A549 (cell line): Measurements from ENCODE around the gene CDT1. TPM values are rescaled to one million over a fixed set of nuclear protein-coding genes. Genes with fewer than 3 reads are reported as not detected.

Source experiments
- ATAC-seq, 2 experiments: fragments of 200-7000 bp in 1 of 2; fragments of >200 bp in 1 of 2; cut with Nextera tagmentation in 1 of 2; cut with Tn5 transposase in 1 of 2; 3 replicates each; pipeline versions ENCODE4 v1.8.0 to v1.9.1; 2018 to 2020; ENCODE audit warnings: mild to moderate bottlenecking in 1 of 2, moderate library complexity in 1 of 2
- CTCF ChIA-PET: fragments of 300-600 bp; sonication (Branson Sonifier 250); formaldehyde crosslinking; extraction: SDS; loops from one replicate; lab custom pipeline; 2021; ENCODE audit warnings: antibody characterized with exemption, inconsistent platforms; lab: Yijun Ruan, JAX
- POLR2A ChIA-PET: fragments of 350-600 bp; formaldehyde crosslinking; extraction: SDS; loops from one replicate; lab custom pipeline; 2021; ENCODE audit warnings: antibody characterized with exemption, inconsistent platforms; lab: Yijun Ruan, JAX
- DNase-seq, 2 experiments: peaks; one replicate each; pipeline versions ENCODE4 v3.0.0 to v3.0.0-alpha.2; 2011 to 2016; ENCODE audit warnings: low read depth in 1 of 2, low spot score in 1 of 2
- FAIRE-seq: peaks from 2 replicates; lab custom pipeline; 2011; peaks lifted over from hg19 to GRCh38; lab: Jason Lieb, UNC
- H3K27ac ChIP-seq, 2 experiments: fragments of >200 bp; sonication (Bioruptor Twin); formaldehyde crosslinking; 3 replicates each; pipeline ENCODE4 v1.5.1; 2016 to 2017
- H3K4me1 ChIP-seq: fragments of >200 bp; sonication (Bioruptor Twin); formaldehyde crosslinking; 3 replicates; pipeline ENCODE4 v1.6.1; 2016
- H3K4me2 ChIP-seq: fragments of >200 bp; sonication (Bioruptor Twin); formaldehyde crosslinking; 3 replicates; pipeline ENCODE4 v1.6.1; 2016
- H3K4me3 ChIP-seq: fragments of >200 bp; sonication (Bioruptor Twin); formaldehyde crosslinking; 3 replicates; pipeline ENCODE4 v1.5.1; 2016
- H3K9me3 ChIP-seq: fragments of >200 bp; sonication (Bioruptor Twin); formaldehyde crosslinking; 3 replicates; pipeline ENCODE4 v1.6.1; 2016
- CEBPB ChIP-seq, 2 experiments: fragments of >200 bp in 1 of 2; sonication (Bioruptor Twin) in 1 of 2; formaldehyde crosslinking in 1 of 2; IDR thresholded peaks; 2 replicates each; pipeline ENCODE4 v1.6.1; 2012 to 2016
- CHD2 ChIP-seq: fragments of 150-350 bp; IDR thresholded peaks from 2 replicates; pipeline ENCODE4 v1.6.1; 2014; ENCODE audit warnings: low read length; ENCODE audit not compliant: partially characterized antibody
- GATA3 ChIP-seq: IDR thresholded peaks from 2 replicates; pipeline ENCODE4 v1.6.1; 2012; ENCODE audit warnings: borderline replicate concordance
- HOXA7 ChIP-seq: fragments of 250-450 bp; sonication (Bioruptor Pico); IDR thresholded peaks from 2 replicates; pipeline ENCODE4 v1.5.0; 2020; ENCODE audit warnings: mild to moderate bottlenecking, moderate library complexity
- HOXB5 ChIP-seq: fragments of 250-450 bp; sonication (Bioruptor Pico); IDR thresholded peaks from 2 replicates; pipeline ENCODE4 v1.5.0; 2020; ENCODE audit warnings: mild to moderate bottlenecking, moderate library complexity
- MAZ ChIP-seq: fragments of 150-350 bp; IDR thresholded peaks from 2 replicates; pipeline ENCODE4 v1.6.1; 2014; ENCODE audit warnings: antibody characterized with exemption, low read depth, low read length, borderline replicate concordance
- NR3C1 ChIP-seq: fragments of >200 bp; sonication (Bioruptor Twin); formaldehyde crosslinking; IDR thresholded peaks from 3 replicates; pipeline ENCODE4 v1.6.1; 2017
- PHF8 ChIP-seq: fragments of 200-600 bp; sonication (generic); IDR thresholded peaks from 2 replicates; pipeline ENCODE4 v1.6.1; 2016; ENCODE audit warnings: low read depth, mild to moderate bottlenecking, antibody characterized with exemption, moderate library complexity, borderline replicate concordance
- POLR2A ChIP-seq: IDR thresholded peaks from 2 replicates; pipeline ENCODE4 v1.6.1; 2012; ENCODE audit warnings: mild to moderate bottlenecking, low read length
- SMC3 ChIP-seq: fragments of >200 bp; sonication (Bioruptor Twin); formaldehyde crosslinking; IDR thresholded peaks from 3 replicates; pipeline ENCODE4 v1.6.1; 2018; ENCODE audit warnings: inconsistent platforms
- TP53 ChIP-seq: fragments of 250-450 bp; sonication (Bioruptor Pico); IDR thresholded peaks from 2 replicates; pipeline ENCODE4 v1.5.0; 2021; ENCODE audit warnings: mild to moderate bottlenecking, moderate library complexity
- ZNF302 ChIP-seq: fragments of 250-450 bp; sonication (Bioruptor Pico); IDR thresholded peaks from 2 replicates; pipeline ENCODE4 v1.9.0; 2021; ENCODE audit warnings: inconsistent platforms, mild to moderate bottlenecking, moderate library complexity
- WGBS: methylation state at CpG from one replicate; pipeline ENCODE4 v1.1.6; 2017; ENCODE audit errors: missing lambda C conversion rate; 5-methylcytosine and 5-hydroxymethylcytosine counted together
- polyA plus RNA-seq, 4 experiments: library from polyadenylated mRNA; depleted of rRNA in 3 of 4; stranded (reverse); fragments of >200 nt; fragmentation: RNase III in 1 of 4; extraction: RNeasy Plus Mini Kit Qiagen cat#74134 plus additional on column Dnase treatment in 1 of 4; gene quantifications; 2 replicates in 3 of 4; 3 replicates in 1 of 4; pipeline ENCODE4 v1.2.3, GENCODE V29; 2011 to 2017
- TF ChIP-seq, protein P1 (sequence below): IDR thresholded peaks from 2 replicates; pipeline ENCODE4 v1.6.1; 2012
- TF ChIP-seq, protein P2 (sequence below): fragments of 450-650 bp; IDR thresholded peaks from 2 replicates; pipeline ENCODE4 v1.6.1; 2014; ENCODE audit warnings: antibody characterized with exemption
- TF ChIP-seq, protein P3 (sequence below): IDR thresholded peaks from 2 replicates; pipeline ENCODE4 v1.6.1; 2012
- TF ChIP-seq, protein P4 (sequence below): fragments of >200 bp; sonication (Bioruptor Twin); formaldehyde crosslinking; IDR thresholded peaks from 3 replicates; pipeline ENCODE4 v1.5.1; 2016

Gene CDT1
- polyA plus RNA-seq, 2 of the 4 experiments (the other 2 are of a cell fraction) = 3.8 to 16.0 TPM

DNA sequence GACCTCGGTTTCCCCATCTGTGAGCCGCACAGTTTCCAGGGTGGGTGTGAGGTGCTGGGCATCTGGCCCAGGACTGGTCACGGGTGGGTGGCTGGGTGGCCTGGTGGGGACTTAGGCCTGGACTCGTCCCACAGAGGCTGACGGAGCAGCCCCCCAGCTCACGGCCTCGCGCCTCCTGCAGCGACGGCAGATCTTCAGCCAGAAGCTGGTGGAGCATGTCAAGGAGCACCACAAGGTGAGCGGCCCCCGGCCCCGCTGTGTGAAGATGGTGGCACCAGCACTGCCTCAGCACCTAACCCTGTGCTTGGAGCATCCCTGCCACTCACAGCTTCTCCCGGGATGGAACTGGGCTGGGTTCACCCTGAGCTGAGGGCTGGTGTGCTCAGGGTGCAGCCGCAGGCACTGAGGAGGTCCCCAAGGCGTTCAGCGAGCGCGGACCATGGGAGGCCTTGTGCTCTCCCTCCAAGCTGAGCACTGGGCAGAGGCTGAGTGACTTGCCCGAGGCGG is 2.4 kb downstream of the CDT1 start:
- H3K9me3 ChIP-seq = no peaks in the 10 kb centered on the region
- H3K4me3 ChIP-seq = no peak overlapping the region
- TF ChIP-seq, protein P1, sequence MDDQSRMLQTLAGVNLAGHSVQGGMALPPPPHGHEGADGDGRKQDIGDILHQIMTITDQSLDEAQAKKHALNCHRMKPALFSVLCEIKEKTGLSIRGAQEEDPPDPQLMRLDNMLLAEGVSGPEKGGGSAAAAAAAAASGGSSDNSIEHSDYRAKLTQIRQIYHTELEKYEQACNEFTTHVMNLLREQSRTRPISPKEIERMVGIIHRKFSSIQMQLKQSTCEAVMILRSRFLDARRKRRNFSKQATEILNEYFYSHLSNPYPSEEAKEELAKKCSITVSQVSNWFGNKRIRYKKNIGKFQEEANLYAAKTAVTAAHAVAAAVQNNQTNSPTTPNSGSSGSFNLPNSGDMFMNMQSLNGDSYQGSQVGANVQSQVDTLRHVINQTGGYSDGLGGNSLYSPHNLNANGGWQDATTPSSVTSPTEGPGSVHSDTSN = peak; percentile 31; the same call in 1 of the 2 replicates
- TF ChIP-seq, protein P2, sequence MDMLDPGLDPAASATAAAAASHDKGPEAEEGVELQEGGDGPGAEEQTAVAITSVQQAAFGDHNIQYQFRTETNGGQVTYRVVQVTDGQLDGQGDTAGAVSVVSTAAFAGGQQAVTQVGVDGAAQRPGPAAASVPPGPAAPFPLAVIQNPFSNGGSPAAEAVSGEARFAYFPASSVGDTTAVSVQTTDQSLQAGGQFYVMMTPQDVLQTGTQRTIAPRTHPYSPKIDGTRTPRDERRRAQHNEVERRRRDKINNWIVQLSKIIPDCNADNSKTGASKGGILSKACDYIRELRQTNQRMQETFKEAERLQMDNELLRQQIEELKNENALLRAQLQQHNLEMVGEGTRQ = no peak
- no peak for TF ChIP-seq POLR2A
- ATAC-seq (peak in 1 of 2 experiments; percentile 1; a peak in 3 of 6 replicates), DNase-seq (no peak), FAIRE-seq (no peak)
- over 99% methylated on average over 18 of the region's 21 CpGs for WGBS
- peaks cover 30% of the 10 kb centered on the region for H3K4me1 ChIP-seq
- ChIA-PET POLR2A (interaction anchor here (0.9 kb wide), 1 partner anchor 51 kb away, joined by 3 read pairs; the partner anchor contains the start of genes GALNS and TRAPPC2L), CTCF (interaction anchor here (0.7 to 1.2 kb wide), 3 partner anchors 21 to 69 kb away, joined by 3 to 4 read pairs (median 3); partner anchors contain the start of gene PIEZO1)
- H3K4me2 ChIP-seq = no peak overlapping the region; the same call in 2 of the 3 replicates
- no peak overlapping the region for H3K27ac ChIP-seq

DNA sequence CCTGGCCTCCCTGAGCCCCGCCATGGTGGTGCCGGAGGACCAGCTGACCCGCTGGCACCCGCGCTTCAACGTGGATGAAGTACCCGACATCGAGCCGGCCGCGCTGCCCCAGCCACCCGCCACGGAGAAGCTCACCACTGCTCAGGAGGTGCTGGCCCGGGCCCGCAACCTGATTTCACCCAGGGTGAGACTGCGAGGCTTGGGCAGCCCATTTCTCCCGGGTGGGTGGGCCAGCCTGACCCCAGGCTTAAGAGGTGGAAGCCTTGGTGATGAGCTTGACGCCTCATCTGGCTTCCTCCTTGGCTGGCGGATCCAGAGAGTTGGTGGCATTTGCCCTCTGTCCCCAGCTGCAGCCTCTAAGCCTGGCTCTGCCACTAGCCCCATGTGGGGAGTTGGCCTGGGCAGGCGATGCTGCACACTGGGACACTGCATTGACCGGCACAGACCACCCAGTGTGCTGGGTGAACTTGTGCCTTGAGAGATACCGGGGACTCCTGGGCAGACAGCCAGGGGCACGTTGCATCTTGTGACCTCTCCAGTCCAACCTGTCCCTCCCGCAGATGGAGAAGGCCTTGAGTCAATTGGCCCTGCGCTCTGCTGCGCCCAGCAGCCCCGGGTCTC is 3.0 kb downstream of the CDT1 start:
- Histone ChIP-seq H3K4me2 (no peak overlapping the region), H3K4me1 (peaks cover 30% of the 10 kb centered on the region), H3K27ac (0 out of 6 replicates have a peak overlapping the region, but pooled peaks of 1 of the 2 experiments have one; percentile 4), H3K9me3 (no peaks in the 10 kb centered on the region), H3K4me3 (no peak overlapping the region)
- TF ChIP-seq GATA3 (peak; percentile 7; the same call in 1 of the 2 replicates), TP53 (CRISPR knock-in tag) (peak; percentile 23; the same call in 1 of the 2 replicates), HOXB5 (CRISPR knock-in tag) (no peak)
- TF ChIP-seq, protein P3, sequence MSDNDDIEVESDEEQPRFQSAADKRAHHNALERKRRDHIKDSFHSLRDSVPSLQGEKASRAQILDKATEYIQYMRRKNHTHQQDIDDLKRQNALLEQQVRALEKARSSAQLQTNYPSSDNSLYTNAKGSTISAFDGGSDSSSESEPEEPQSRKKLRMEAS = 0 out of 2 replicates have a peak, but pooled peaks have one; percentile 20
- DNase-seq (no peak), FAIRE-seq (no peak), ATAC-seq (no peak)
- ChIA-PET POLR2A (interaction anchor here (0.9 kb wide), 1 partner anchor 50 kb away, joined by 3 read pairs; the partner anchor contains the start of genes GALNS and TRAPPC2L), CTCF (interaction anchor here (1.0 to 1.4 kb wide), 3 partner anchors 21 to 70 kb away, joined by 3 to 6 read pairs (median 4); partner anchors contain the start of gene PIEZO1)
- 69% methylated on average over 9 of the region's 27 CpGs for WGBS

DNA sequence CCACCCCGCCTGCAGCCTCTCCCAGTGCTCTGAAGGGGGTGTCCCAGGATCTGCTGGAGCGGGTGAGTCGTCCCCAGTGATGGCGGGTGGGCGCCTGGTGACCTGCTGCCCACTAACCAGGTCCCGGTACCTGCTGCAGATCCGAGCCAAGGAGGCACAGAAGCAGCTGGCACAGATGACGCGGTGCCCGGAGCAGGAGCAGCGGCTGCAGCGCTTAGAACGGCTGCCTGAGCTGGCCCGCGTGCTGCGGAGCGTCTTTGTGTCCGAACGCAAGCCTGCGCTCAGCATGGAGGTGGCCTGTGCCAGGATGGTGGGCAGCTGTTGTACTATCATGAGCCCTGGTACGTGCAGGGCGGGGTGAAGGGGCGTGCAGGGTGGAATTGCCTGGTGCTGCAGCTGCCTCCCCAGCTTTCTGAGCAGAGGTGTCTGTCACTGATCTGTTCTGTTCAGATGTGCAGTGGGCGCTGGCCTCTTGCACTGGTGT is 3.6 kb downstream of the CDT1 start:
- Histone ChIP-seq H3K9me3 (no peaks in the 10 kb centered on the region), H3K27ac (0 out of 6 replicates have a peak overlapping the region, but pooled peaks of 1 of the 2 experiments have one; percentile 4), H3K4me1 (peaks cover 30% of the 10 kb centered on the region), H3K4me2 (no peak overlapping the region), H3K4me3 (no peak overlapping the region)
- WGBS = 95% methylated on average over 20 of the region's 24 CpGs
- no peak for ATAC-seq
- DNase-seq = no peak
- CTCF ChIA-PET = interaction anchor here (1.4 kb wide), 1 partner anchor 64 kb away, joined by 6 read pairs; no protein-coding TSS in a partner anchor
- TF ChIP-seq CEBPB (IDR thresholded peaks at IDR 0.05) (no peak), CHD2 (no peak), MAZ (no peak), ZNF302 (no peak), PHF8 (no peak), POLR2A (no peak), HOXA7 (CRISPR knock-in tag) (no peak), NR3C1 (no peak), SMC3 (no peak)
- TF ChIP-seq, protein P4, sequence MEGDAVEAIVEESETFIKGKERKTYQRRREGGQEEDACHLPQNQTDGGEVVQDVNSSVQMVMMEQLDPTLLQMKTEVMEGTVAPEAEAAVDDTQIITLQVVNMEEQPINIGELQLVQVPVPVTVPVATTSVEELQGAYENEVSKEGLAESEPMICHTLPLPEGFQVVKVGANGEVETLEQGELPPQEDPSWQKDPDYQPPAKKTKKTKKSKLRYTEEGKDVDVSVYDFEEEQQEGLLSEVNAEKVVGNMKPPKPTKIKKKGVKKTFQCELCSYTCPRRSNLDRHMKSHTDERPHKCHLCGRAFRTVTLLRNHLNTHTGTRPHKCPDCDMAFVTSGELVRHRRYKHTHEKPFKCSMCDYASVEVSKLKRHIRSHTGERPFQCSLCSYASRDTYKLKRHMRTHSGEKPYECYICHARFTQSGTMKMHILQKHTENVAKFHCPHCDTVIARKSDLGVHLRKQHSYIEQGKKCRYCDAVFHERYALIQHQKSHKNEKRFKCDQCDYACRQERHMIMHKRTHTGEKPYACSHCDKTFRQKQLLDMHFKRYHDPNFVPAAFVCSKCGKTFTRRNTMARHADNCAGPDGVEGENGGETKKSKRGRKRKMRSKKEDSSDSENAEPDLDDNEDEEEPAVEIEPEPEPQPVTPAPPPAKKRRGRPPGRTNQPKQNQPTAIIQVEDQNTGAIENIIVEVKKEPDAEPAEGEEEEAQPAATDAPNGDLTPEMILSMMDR = no peak
- FAIRE-seq = no peak
- POLR2A ChIA-PET = no interaction called here
